Ovary (tissue), 3 donors: ENCODE data around the gene BRAP.

ENCODE experiments used
- EP300 ChIP-seq: sonication (generic); formaldehyde crosslinking; IDR thresholded peaks from one replicate; pipeline ENCODE4 v1.6.1; 2017; ENCODE audit warnings: antibody characterized with exemption
- POLR2A ChIP-seq: fragments of 450-650 bp; IDR thresholded peaks from one replicate; pipeline ENCODE4 v1.6.1; 2017; ENCODE audit warnings: antibody characterized with exemption, mild to moderate bottlenecking, moderate library complexity
- TF ChIP-seq, protein P1 (sequence below), 3 donors: fragments of 450-650 bp in 2 of 3; fragments of 200-600 bp in 1 of 3; IDR thresholded peaks; one replicate each; pipeline versions ENCODE4 v1.5.1 to v1.8.0; 2016 to 2022; ENCODE audit warnings: antibody characterized with exemption in 3 of 3, mild to moderate bottlenecking in 1 of 3
- donor health status: DM: no; HTN: no; CAD: no.

DNA sequence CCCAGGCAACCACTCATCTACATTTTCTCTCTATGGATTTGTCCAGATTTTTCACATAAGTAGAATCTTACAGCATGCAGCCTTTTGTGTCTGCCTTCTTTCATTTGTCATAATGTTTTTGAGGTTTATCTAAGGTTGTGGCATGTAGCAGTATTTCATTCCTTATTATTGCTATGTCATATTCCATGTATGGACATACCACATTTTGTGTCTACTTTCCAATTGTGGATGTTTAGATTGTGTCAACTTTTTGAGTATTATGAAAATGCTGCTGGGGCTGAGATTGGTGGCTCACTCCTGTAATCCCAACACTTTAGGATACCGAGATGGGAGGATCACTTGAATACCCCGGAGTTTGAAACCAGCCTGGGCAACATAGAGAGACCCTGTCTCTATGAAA lies 83.4 kb downstream of the BRAP start:
- TF ChIP-seq, protein P1, sequence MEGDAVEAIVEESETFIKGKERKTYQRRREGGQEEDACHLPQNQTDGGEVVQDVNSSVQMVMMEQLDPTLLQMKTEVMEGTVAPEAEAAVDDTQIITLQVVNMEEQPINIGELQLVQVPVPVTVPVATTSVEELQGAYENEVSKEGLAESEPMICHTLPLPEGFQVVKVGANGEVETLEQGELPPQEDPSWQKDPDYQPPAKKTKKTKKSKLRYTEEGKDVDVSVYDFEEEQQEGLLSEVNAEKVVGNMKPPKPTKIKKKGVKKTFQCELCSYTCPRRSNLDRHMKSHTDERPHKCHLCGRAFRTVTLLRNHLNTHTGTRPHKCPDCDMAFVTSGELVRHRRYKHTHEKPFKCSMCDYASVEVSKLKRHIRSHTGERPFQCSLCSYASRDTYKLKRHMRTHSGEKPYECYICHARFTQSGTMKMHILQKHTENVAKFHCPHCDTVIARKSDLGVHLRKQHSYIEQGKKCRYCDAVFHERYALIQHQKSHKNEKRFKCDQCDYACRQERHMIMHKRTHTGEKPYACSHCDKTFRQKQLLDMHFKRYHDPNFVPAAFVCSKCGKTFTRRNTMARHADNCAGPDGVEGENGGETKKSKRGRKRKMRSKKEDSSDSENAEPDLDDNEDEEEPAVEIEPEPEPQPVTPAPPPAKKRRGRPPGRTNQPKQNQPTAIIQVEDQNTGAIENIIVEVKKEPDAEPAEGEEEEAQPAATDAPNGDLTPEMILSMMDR (IDR thresholded peaks at IDR 0.05): no peak
- no peak for TF ChIP-seq EP300
- TF ChIP-seq POLR2A: no peak
